ENCODE measurements around the gene KRTAP24-1. TPM values are rescaled to one million over a fixed set of nuclear protein-coding genes. Genes with fewer than 3 reads are reported as not detected.

Gene KRTAP24-1, protein sequence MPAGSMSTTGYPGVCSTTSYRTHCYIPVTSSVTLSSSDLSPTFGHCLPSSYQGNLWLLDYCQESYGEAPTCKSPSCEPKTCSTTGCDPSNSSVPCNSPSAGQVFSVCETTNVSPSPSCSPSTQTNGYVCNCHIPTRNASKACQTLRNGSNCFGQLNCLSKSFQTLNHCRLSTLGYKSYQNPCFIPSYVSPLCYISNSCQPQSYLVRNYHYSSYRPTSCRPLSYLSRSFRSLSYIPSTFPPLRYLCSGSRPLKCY
- not detected in 2 replicates for total RNA-seq

GRCh38 chr21:30282850-30283249 is at the start of gene KRTAP24-1:
TSS of gene KRTAP24-1 (minus strand) at chr21:30282950. CDS start at chr21:30282932, 18 bp downstream.

GRCh38 chr21:30320215-30320614 is 37.5 kb upstream of the KRTAP24-1 start, which contains the start of gene KRTAP26-1:
TSS of gene KRTAP26-1 (minus strand) at chr21:30320315. CDS start at chr21:30320035, 280 bp downstream.

DNA sequence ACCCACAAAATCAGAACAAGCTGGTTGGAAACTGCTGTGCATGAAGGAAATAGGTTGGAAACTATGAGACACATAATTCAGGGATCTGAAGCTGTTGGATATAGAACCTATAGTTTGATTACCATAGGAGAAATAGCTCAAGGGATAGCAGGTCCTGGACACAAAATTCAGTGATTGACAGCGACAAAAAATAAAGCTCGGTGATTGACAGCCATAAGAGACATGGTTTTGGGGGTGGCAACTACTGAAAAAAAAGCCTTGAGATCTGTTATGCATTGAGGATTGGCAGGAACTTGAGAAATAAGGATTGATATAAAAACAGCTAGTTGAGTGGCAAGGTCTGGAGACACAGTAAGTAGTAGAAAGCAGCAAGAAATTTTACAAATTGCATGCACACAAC is 6.5 kb upstream of the KRTAP24-1 start, which contains the start of gene KRTAP25-1:
TSS of gene KRTAP25-1 (minus strand) at position 300 of the 400 bp plus-strand sequence. CDS start at position 276, 24 bp downstream.

Other genes starting within 250 kb of the KRTAP24-1 start
- gene CLDN17, start 116.1 kb downstream of the KRTAP24-1 start, total RNA-seq: not detected in 2 replicates
- not detected in 2 replicates for gene CLDN8, start 66.9 kb downstream of the KRTAP24-1 start, total RNA-seq
- gene KRTAP25-1, start 6.6 kb upstream of the KRTAP24-1 start, total RNA-seq: not detected in 2 replicates
- not detected in 2 replicates for gene KRTAP26-1, start 37.4 kb upstream of the KRTAP24-1 start, total RNA-seq
- gene KRTAP27-1, start 54.7 kb upstream of the KRTAP24-1 start, total RNA-seq: not detected in 2 replicates
- gene KRTAP23-1, start 65.7 kb upstream of the KRTAP24-1 start, total RNA-seq: not detected in 2 replicates
- not detected in 2 replicates for gene KRTAP13-2, start 89.3 kb upstream of the KRTAP24-1 start, total RNA-seq
- not detected in 2 replicates for gene KRTAP13-1, start 113.1 kb upstream of the KRTAP24-1 start, total RNA-seq
- not detected in 2 replicates for gene KRTAP13-3, start 143.0 kb upstream of the KRTAP24-1 start, total RNA-seq
- gene KRTAP13-4, start 147.3 kb upstream of the KRTAP24-1 start, total RNA-seq: not detected in 2 replicates
- gene KRTAP15-1, start 157.3 kb upstream of the KRTAP24-1 start, total RNA-seq: not detected in 2 replicates
- not detected in 2 replicates for gene KRTAP19-1, start 197.4 kb upstream of the KRTAP24-1 start, total RNA-seq
- gene KRTAP19-2, start 204.5 kb upstream of the KRTAP24-1 start, total RNA-seq: not detected in 2 replicates
- gene KRTAP19-3, start 209.1 kb upstream of the KRTAP24-1 start, total RNA-seq: not detected in 2 replicates
- gene KRTAP19-4, start 214.2 kb upstream of the KRTAP24-1 start, total RNA-seq: not detected in 2 replicates
- not detected in 2 replicates for gene KRTAP19-5, start 219.2 kb upstream of the KRTAP24-1 start, total RNA-seq